ENCODE results near the gene BMPR1B.
"Not testable (repeated sequence)": the region's sequence is repeated elsewhere in the genome, so short reads cannot be mapped to it uniquely, and the experiment has no call there.

The BMPR1B gene

GRCh38 chr4:95087657-95088455 lies 330.1 kb downstream of the BMPR1B start:
- DNase-seq (ENCODE audit: low read depth in 2 of 2): no peak

DNA sequence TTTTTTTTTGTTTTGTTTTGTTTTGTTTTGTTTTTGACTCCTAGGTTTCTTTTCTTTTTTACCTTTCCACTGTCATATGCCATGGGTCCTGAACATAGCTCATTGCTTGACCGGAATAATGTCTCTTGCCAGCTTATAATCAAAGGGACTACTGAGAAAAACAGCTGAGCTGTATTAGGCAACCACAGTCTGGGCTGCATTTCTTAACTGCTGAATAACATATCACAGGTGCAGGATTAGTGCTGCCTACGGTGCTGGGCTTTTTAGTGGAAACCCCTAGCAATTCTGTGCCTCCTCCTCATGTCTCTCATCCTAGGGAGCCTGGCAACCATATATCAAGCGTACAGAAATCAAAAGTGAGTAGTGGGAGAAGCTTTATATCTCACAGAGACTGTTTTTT lies 333.5 kb downstream of the BMPR1B start:
- DNase-seq (ENCODE audit: low read depth in 2 of 2): no peak

DNA sequence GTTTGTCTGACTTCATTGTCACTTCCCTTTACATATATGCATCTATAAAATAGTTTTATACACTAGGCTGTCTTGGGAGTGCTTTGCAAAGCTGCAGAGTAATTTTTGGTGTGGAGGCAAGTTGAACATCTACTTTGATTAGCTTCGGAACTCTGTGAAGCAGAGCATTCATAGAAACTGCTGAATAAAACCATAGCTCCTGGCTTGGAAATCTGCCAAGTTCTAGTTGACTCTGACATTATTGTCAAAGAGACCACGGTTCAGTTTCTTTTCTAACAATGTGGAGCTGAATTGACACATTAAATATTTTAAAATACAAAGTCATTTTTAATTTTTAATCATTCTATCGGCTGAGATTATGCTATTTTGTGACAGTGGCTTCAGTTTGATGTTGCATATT lies 335.0 kb downstream of the BMPR1B start:
- no peak for DNase-seq (ENCODE audit: low read depth in 2 of 2)

DNA sequence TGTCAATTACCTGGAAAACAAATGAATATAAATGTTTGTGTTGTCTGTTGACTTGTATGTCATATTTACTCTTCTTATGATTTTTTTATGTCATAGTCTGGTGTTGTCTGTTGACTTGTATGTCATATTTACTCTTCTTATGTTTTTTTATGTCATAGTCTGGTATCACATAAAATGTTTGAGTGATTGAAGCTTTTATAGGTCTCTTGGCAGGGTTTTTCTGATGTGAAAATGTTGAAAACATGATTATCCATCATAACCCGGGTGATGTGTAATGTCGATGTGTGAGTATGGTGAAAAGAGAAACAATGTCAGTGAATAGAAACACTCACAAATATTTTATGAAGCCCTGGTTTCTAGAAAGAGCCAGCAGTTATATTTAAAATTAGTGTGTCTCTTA lies 335.7 kb downstream of the BMPR1B start:
- DNase-seq (ENCODE audit: low read depth in 2 of 2): no peak

- DNase-seq (ENCODE audit: low read depth in 2 of 2): no peak
Observed at GRCh38 chr4:95093936-95094929, 336.5 kb downstream of the BMPR1B start.

DNA sequence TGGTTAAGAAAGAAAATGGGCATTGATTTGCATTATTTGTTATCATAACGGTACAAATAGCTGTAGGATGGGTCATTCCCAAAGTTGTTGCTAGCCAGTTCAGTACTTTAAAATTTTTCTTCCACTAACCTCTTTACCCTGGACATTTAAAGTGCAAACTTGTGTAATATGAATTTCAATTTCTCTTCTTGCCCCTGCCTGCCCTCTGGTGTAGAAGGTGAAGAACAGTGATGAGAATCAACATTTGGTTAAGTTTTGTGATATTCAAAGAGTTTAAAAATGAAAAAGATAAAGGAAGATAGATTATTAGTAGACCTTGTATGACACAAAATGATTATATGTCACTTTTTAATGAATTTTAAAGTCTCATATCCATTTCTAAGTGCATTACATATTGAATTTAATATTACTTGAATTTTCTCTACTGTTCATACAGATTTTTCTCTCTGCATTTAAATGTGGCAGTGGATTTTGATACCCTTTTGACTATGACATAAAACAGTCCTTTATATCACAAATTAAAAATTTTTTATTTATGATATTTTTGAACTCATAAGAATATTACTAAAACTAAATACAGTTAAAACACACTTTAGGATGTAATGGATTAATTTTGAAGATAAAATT lies 337.7 kb downstream of the BMPR1B start:
- DNase-seq (ENCODE audit: low read depth in 2 of 2): no peak

DNA sequence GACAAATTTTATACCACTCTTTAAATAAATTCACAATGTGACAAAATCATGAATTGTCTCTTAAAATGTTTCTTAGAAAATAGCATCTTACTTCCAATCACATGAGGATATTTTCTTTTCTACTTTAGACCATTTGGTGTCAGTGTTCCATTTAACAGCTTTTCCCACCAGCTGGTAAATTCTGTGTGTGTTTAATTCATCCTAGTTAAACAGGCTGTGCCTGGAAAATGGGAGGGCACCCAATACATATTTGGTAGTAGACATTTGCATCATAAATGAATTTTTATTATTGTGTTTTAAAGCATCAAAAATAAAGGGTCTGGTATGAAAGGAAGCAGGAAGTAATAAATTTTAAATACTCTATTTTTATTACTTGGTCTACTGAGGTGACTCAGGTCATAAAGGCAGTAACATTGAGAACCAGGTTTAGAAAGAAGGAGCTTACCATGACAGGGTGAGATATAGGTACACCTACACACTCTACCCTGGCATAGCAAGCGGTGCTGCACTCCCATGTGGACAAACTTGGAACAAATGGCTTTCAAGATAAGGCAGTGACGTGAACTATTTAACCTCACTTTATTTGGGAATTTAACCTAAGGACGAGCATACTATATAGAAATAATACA lies 344.5 kb downstream of the BMPR1B start:
- DNase-seq (ENCODE audit: low read depth in 2 of 2): no peak

DNA sequence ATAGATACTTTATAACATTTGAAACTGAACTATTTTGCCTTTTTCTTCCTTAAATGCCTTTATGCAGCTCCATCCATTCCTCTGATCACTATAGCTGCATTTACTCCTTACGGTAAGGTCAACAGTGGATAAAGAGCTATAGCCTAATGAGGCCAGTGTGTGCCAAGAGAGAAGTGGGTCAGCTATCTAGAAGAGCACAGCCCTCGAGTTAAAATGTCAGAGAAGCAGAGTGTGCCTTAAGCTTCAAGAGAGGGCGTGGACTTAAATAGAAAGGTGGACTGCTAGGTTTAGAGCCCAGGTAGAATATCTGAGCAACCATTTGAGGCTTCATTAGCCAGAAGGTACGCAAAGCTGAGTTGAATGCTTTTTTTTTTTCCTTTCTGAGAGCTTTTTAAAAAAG lies 347.4 kb downstream of the BMPR1B start:
- no peak for DNase-seq (ENCODE audit: low read depth in 2 of 2)

DNA sequence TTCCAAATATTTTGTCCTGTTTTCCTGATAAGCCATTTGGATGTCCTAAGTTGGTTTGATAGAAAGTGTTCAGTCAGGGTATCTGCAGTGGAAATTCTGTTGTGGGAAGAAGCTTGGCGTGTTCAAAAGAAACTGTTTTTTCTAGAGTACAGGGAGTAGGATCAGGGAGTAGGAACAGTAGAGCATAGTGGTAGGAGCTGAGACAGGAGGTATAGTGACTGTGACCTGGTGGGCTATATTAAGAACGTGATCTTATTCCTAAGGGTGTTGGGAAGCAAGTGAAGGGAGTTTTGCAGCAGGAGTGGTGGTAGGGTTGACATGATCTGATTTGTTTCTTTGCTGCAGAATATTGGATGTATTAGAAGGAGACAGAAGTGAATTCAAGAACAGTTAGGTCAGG lies 348.2 kb downstream of the BMPR1B start:
- DNase-seq (ENCODE audit: low read depth in 2 of 2): no peak

- DNase-seq (ENCODE audit: low read depth in 2 of 2): no peak
Observed at GRCh38 chr4:95106408-95106928, 348.7 kb downstream of the BMPR1B start.

DNA sequence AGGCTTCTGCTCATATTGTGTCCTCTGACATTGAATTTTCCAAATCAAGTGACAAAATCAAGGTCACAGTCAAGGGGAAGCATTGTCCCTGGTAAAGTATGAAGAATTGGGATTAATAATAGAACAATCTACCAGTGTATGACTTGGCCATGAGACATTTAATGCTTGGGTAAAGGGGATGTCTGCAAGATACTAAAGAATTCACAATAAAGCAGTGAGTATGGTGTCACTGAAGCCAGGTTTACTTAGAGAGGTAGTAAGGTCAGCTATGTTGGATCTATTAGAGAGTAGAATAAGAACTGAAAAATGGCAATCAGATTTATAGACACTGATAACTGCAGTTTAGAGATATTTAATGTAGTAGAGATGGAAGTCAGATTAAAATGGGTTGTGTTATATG lies 349.2 kb downstream of the BMPR1B start:
- no peak for DNase-seq (ENCODE audit: low read depth in 2 of 2)

DNA sequence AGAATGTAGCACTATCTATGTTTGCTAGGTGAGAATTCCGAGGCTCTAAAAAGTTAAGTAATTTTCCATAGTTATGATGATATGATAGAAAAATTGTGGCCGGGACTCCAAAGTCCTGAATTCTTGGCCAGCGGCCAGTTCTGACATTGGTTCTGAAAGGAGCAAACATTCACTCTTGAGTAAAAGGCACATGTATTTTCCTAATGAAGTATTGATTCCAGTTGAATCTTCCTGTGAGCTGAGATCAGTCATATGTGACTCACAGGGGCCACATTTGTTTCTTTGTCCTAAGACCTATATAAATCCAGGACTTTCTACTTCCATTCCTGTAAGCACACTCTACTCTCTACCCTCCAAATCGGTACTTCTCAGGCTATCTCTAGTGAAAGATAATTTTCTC lies 349.9 kb downstream of the BMPR1B start:
- no peak for DNase-seq (ENCODE audit: low read depth in 2 of 2)

- no peak for DNase-seq (ENCODE audit: low read depth in 2 of 2)
Observed at GRCh38 chr4:95108883-95109421, 351.2 kb downstream of the BMPR1B start.

- no peak for DNase-seq (ENCODE audit: low read depth in 2 of 2)
Observed at GRCh38 chr4:95114521-95114920, 356.8 kb downstream of the BMPR1B start.

GRCh38 chr4:95118497-95118896 lies 360.7 kb downstream of the BMPR1B start:
- DNase-seq (ENCODE audit: low read depth in 2 of 2): no peak

GRCh38 chr4:95120456-95120855 lies 362.7 kb downstream of the BMPR1B start:
- DNase-seq (ENCODE audit: low read depth in 2 of 2): no peak

- DNase-seq (ENCODE audit: low read depth in 2 of 2): no peak
Observed at GRCh38 chr4:95122001-95122400, 364.2 kb downstream of the BMPR1B start.

GRCh38 chr4:95124906-95125504 lies 367.2 kb downstream of the BMPR1B start:
- no peak for DNase-seq (ENCODE audit: low read depth in 2 of 2)

DNA sequence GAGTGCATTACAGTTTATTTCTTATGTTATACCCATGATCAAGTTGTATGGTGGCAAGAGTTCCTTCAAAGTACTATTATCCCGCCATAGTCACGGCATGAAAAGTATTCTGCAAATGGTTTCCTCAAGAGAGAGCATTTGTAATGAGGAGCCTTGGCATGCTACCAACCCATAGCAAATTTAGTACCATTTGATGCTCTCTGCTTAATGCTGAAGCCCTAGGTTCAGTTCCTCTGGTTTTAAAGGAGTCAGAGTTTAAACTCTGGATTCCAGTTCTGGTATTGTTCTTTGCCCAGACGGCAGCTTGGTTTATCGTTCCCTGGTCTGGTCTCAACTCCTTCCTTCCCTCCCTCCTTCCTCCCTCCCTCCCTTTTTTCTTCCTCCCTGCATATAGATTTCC lies 371.3 kb downstream of the BMPR1B start:
- DNase-seq (ENCODE audit: low read depth in 2 of 2): no peak

- no peak for DNase-seq (ENCODE audit: low read depth in 2 of 2)
Observed at GRCh38 chr4:95129821-95130311, 372.1 kb downstream of the BMPR1B start.

- DNase-seq (ENCODE audit: low read depth in 2 of 2): not testable (repeated sequence)
Observed at GRCh38 chr4:95134016-95134415, 376.3 kb downstream of the BMPR1B start.

Measured in stimulated activated CD4-positive, alpha-beta T cell treated with anti-CD3 and anti-CD28 coated beads, Interleukin-12 subunit alpha, Interleukin-12 subunit beta, amount 100 ng/mL, for 24 hours (primary cell).